Right ventricle myocardium superior (tissue), 1 donor: ENCODE data around the gene MCRIP1. TPM values are rescaled to one million over a fixed set of nuclear protein-coding genes. Genes with fewer than 3 reads are reported as not detected.

Experiments used
- ATAC-seq: fragments of 200-7000 bp; cut with Tn5 transposase; one replicate; pipeline ENCODE4 v1.9.1; 2020; ENCODE audit warnings: mild to moderate bottlenecking; ENCODE audit not compliant: poor library complexity
- DNase-seq: peaks from one replicate; pipeline ENCODE4 v3.0.0-alpha.2; 2020
- intact Hi-C: fragments of 100-400 bp; cut with DNase I; formaldehyde crosslinking; loops from one replicate; pipeline ENCODE4 v1.11.2; 2022
- total RNA-seq: library from RNA; stranded (reverse); fragmentation: NEBNext Ultra II Directional; extraction: Animal tissue kit (Norgen Biotek cat#: 25700); gene quantifications from one replicate; pipeline ENCODE4 v1.2.1, GENCODE V29; 2021
- donor health status: DM: no; HTN: yes; CAD: no; lungs with severe emphysema.

Gene MCRIP1
- total RNA-seq, 1 donor from 2014 or later = 104 TPM

GRCh38 chr17:81863833-81864768, 31.0 kb upstream of the MCRIP1 start:
- intact Hi-C loops = no loop called here
- DNase-seq (no peak), ATAC-seq (no peak)

- DNase-seq (no peak), ATAC-seq (no peak)
- intact Hi-C loops = no loop called here
Measured at GRCh38 chr17:81863123-81863675, 30.1 kb upstream of the MCRIP1 start.

- intact Hi-C loops = no loop called here
- ATAC-seq (peak; percentile 94), DNase-seq (peak; percentile 99)
Measured at GRCh38 chr17:81860756-81861568, 27.9 kb upstream of the MCRIP1 start.

- no peak for DNase-seq
- no peak for ATAC-seq
Measured at GRCh38 chr17:81859906-81860755, 27.0 kb upstream of the MCRIP1 start, which contains the start of gene P4HB. P4HB (minus strand) TSS chr17:81860535; CDS start chr17:81860471, 64 bp downstream.

GRCh38 chr17:81858967-81859905, 26.1 kb upstream of the MCRIP1 start:
- intact Hi-C loops = no loop called here
- ATAC-seq = no peak

More at GRCh38 chr17:81859906-81860755, 27.0 kb upstream of the MCRIP1 start, which contains the start of gene P4HB:
- intact Hi-C loops = no loop called here

GRCh38 chr17:81858170-81858966, 25.3 kb upstream of the MCRIP1 start:
- no peak for ATAC-seq
- no peak for DNase-seq
- intact Hi-C loops = no loop called here

More at GRCh38 chr17:81858967-81859905, 26.1 kb upstream of the MCRIP1 start:
- no peak for DNase-seq

- ATAC-seq (peak; percentile 51), DNase-seq (no peak)
- intact Hi-C loops = no loop called here
Measured at GRCh38 chr17:81854974-81855774, 22.1 kb upstream of the MCRIP1 start.

- intact Hi-C loops = no loop called here
- ATAC-seq (no peak), DNase-seq (no peak)
Measured at GRCh38 chr17:81852237-81852636, 19.1 kb upstream of the MCRIP1 start.

- no peak for DNase-seq
- no peak for ATAC-seq
- intact Hi-C loops = no loop called here
Measured at GRCh38 chr17:81851423-81851822, 18.3 kb upstream of the MCRIP1 start.

GRCh38 chr17:81849457-81849856, 16.4 kb upstream of the MCRIP1 start:
- DNase-seq = no peak
- ATAC-seq = no peak
- intact Hi-C loops = no loop called here

- DNase-seq (no peak), ATAC-seq (no peak)
- intact Hi-C loops = no loop called here
Measured at GRCh38 chr17:81846743-81847689, 13.9 kb upstream of the MCRIP1 start.

- ATAC-seq = no peak
- intact Hi-C loops = no loop called here
- DNase-seq = no peak
Measured at GRCh38 chr17:81845881-81846742, 13.0 kb upstream of the MCRIP1 start.

GRCh38 chr17:81845361-81845760, 12.3 kb upstream of the MCRIP1 start:
- intact Hi-C loops = no loop called here
- DNase-seq (no peak), ATAC-seq (no peak)

- intact Hi-C loops = no loop called here
- no peak for DNase-seq
- ATAC-seq = no peak
Measured at GRCh38 chr17:81844887-81845286, 11.8 kb upstream of the MCRIP1 start.
